Measurements from ENCODE around the gene HTR4. TPM values are rescaled to one million over a fixed set of nuclear protein-coding genes. Genes with fewer than 3 reads are reported as not detected.

The HTR4 gene
- total and polyA plus RNA-seq, 2 of the 4 experiments (the other 2 are of a cell fraction) = not detected

DNA sequence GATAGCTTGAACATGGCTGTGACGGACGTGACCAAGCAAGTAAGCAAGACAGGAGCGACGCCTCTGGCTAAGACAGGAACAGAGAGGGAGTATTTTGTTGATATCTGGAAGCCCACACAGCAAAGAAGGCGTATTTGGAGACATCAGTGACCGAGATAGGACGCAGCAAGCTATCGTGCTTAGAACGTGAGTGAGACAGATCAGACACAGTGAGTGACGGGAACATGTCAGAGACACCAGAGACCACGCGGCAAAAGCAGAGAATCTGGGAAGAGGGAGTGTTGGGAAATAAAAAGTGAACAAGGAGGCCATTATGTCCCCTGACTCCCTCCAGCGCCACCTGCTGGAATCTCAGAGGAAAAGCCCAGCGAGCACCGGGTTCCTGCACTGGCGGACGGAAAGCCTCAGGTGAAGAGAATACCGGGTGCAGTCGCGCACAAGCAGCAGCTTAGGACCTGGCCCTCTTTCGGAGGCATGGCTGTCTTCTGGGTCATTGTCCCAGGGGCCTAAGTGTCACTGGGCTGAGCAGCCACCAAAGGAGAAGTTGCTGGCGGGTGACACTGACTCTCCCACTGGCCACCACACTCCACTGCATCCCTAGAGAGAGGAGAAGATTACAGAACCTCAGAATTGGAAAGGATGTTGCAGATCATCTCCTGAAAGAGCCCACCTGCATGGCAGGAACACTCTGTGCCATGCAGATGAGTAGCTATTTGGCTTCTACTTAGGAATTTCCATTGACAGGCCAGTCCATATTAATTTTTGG, 171.4 kb downstream of the HTR4 start:
- Histone ChIP-seq H2BK15ac (ENCODE audit: low read depth, low read length) (no peak overlapping the region), H3K56ac (ENCODE audit: extremely low read depth, insufficient read depth, low read length) (no peak overlapping the region), H3K4ac (ENCODE audit: low read depth, low read length) (no peak overlapping the region), H3K9me3 (ENCODE audit: control insufficient read depth, insufficient read depth, low read length) (no peaks in the 10 kb centered on the region), H4K91ac (ENCODE audit: insufficient read depth, low read depth, low read length) (no peak overlapping the region), H3K4me1 (ENCODE audit: control insufficient read depth, insufficient read depth, low read length) (no peaks in the 10 kb centered on the region), H3K27ac (ENCODE audit: insufficient read depth, low read length) (no peak overlapping the region), H3K18ac (ENCODE audit: low read depth, low read length) (no peak overlapping the region), H3K79me1 (ENCODE audit: low read depth in 1 of 2, low read length in 2 of 2) (no peaks in the 10 kb centered on the region), H2BK20ac (ENCODE audit: low read depth, low read length) (no peak overlapping the region), H3K9me1 (ENCODE audit: insufficient read depth, low read length) (no peaks in the 10 kb centered on the region), H2AFZ (replicated peaks; ENCODE audit: low read length, poor library complexity) (peak overlapping the region; percentile 69), H4K20me1 (ENCODE audit: insufficient read depth, low read length) (no peaks in the 10 kb centered on the region), H3K9ac (ENCODE audit: low read depth, low read length) (no peak overlapping the region), H3K36me3 (ENCODE audit: control insufficient read depth, insufficient read depth, low read length) (no peaks in the 10 kb centered on the region), H3K23ac (ENCODE audit: low read depth, low read length) (no peak overlapping the region), H3K14ac (replicated peaks; ENCODE audit: low read depth, low read length) (no peak overlapping the region), H3K4me2 (ENCODE audit: low read depth, low read length) (no peak overlapping the region; the same call in 1 of the 2 replicates), H4K5ac (ENCODE audit: low read depth, low read length) (no peak overlapping the region), H2AK5ac (ENCODE audit: low read depth, low read length) (no peak overlapping the region), H2BK120ac (ENCODE audit: low read depth, low read length) (no peak overlapping the region), H4K8ac (ENCODE audit: low read depth in 2 of 2, low read length in 2 of 2) (no peak overlapping the region; a peak in 1 of 4 replicates), H2AK9ac (replicated peaks; ENCODE audit: low read depth, low read length, poor library complexity) (no peak overlapping the region), H3K27me3 (ENCODE audit: control insufficient read depth, insufficient read depth, low read length) (peaks cover 15% of the 10 kb centered on the region), H3K4me3 (ENCODE audit: insufficient read depth, low read depth, low read length) (no peak overlapping the region), H2BK5ac (ENCODE audit: low read depth, low read length, poor library complexity, severe bottlenecking) (no peak overlapping the region)
- intact Hi-C loops (cut with micrococcal nuclease) (loop anchor here (1.0 kb wide), 3 partner anchors 14 to 304 kb away; no protein-coding TSS in a partner anchor), in situ Hi-C loops (cut with MboI; ENCODE audit: low sequenced_read_pairs) (no loop called here), dilution Hi-C loops (cut with HindIII; ENCODE audit: low sequenced_read_pairs, unreplicated experiment) (no loop called here)
- ChIA-PET POLR2A (ENCODE audit: unreplicated experiment) (no interaction called here), CTCF (interaction anchor here (0.5 to 1.8 kb wide), 5 partner anchors 14 to 642 kb away, joined by 3 to 11 read pairs (median 3); no protein-coding TSS in a partner anchor)
- DNase-seq (peak; percentile 34), ATAC-seq (ENCODE audit: low read depth) (peak; percentile 75)
- 48% methylated on average over 17 of the region's 22 CpGs; no CpG with 5 or more reads in 1 of the 2 experiments for WGBS, 2 experiments (ENCODE audit: extremely low coverage in 2 of 2, insufficient read length in 1 of 2)
- no TSS peak for BruUV-seq (replicated peaks)
- TF ChIP-seq MXI1 (IDR thresholded peaks at IDR 0.05; ENCODE audit: borderline replicate concordance, low read depth, low read length) (no peak), FOS (IDR thresholded peaks at IDR 0.05; ENCODE audit: low read depth, low read length) (no peak), NFE2L2 (IDR thresholded peaks at IDR 0.05; ENCODE audit: low read depth, low read length) (no peak), MAZ (IDR thresholded peaks at IDR 0.05; ENCODE audit: borderline replicate concordance, low read depth, low read length) (no peak), BHLHE40 (IDR thresholded peaks at IDR 0.05; ENCODE audit: low read depth, low read length) (no peak), CEBPB (IDR thresholded peaks at IDR 0.05; ENCODE audit: low read depth, low read length) (peak; percentile 35; the same call in 1 of the 2 replicates), RCOR1 (IDR thresholded peaks at IDR 0.05; ENCODE audit: insufficient replicate concordance, low read length) (no peak), CHD1 (IDR thresholded peaks at IDR 0.05; ENCODE audit: low read depth, low read length) (no peak), MAFK (IDR thresholded peaks at IDR 0.05; ENCODE audit: low read depth, low read length) (no peak), RFX5 (IDR thresholded peaks at IDR 0.05; ENCODE audit: low read depth, low read length) (no peak), SMC3 (IDR thresholded peaks at IDR 0.05; ENCODE audit: low read depth, low read length) (peak; percentile 48)
- TF ChIP-seq, protein P1, sequence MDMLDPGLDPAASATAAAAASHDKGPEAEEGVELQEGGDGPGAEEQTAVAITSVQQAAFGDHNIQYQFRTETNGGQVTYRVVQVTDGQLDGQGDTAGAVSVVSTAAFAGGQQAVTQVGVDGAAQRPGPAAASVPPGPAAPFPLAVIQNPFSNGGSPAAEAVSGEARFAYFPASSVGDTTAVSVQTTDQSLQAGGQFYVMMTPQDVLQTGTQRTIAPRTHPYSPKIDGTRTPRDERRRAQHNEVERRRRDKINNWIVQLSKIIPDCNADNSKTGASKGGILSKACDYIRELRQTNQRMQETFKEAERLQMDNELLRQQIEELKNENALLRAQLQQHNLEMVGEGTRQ (IDR thresholded peaks at IDR 0.05; ENCODE audit: low read depth, low read length) = no peak
- TF ChIP-seq, protein P2, sequence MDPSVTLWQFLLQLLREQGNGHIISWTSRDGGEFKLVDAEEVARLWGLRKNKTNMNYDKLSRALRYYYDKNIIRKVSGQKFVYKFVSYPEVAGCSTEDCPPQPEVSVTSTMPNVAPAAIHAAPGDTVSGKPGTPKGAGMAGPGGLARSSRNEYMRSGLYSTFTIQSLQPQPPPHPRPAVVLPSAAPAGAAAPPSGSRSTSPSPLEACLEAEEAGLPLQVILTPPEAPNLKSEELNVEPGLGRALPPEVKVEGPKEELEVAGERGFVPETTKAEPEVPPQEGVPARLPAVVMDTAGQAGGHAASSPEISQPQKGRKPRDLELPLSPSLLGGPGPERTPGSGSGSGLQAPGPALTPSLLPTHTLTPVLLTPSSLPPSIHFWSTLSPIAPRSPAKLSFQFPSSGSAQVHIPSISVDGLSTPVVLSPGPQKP (IDR thresholded peaks at IDR 0.05; ENCODE audit: borderline replicate concordance, low read depth, low read length) = no peak
- TF ChIP-seq, protein P3, sequence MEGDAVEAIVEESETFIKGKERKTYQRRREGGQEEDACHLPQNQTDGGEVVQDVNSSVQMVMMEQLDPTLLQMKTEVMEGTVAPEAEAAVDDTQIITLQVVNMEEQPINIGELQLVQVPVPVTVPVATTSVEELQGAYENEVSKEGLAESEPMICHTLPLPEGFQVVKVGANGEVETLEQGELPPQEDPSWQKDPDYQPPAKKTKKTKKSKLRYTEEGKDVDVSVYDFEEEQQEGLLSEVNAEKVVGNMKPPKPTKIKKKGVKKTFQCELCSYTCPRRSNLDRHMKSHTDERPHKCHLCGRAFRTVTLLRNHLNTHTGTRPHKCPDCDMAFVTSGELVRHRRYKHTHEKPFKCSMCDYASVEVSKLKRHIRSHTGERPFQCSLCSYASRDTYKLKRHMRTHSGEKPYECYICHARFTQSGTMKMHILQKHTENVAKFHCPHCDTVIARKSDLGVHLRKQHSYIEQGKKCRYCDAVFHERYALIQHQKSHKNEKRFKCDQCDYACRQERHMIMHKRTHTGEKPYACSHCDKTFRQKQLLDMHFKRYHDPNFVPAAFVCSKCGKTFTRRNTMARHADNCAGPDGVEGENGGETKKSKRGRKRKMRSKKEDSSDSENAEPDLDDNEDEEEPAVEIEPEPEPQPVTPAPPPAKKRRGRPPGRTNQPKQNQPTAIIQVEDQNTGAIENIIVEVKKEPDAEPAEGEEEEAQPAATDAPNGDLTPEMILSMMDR (conservative IDR thresholded peaks at IDR 0.05; ENCODE audit: low read depth, low read length) = peak; percentile 62

Measured in IMR-90 (cell line).